Endothelial cell of umbilical vein (primary cell): ENCODE data around the gene PTBP2. TPM values are rescaled to one million over a fixed set of nuclear protein-coding genes. Genes with fewer than 3 reads are reported as not detected.

Source experiments
- BruUV-seq: library from RNA; stranded (reverse); fragments of 400-500 nt; replicated peaks from 2 replicates; lab custom pipeline; 2021; lab: Mats Ljungman, UMichigan
- CTCF ChIA-PET: fragments of 300-600, 350-600 bp; sonication (Branson Sonifier 250); formaldehyde crosslinking; loops from one replicate; lab custom pipeline; 2021; ENCODE audit warnings: antibody characterized with exemption, inconsistent platforms; lab: Charles Lee
- POLR2A ChIA-PET: fragments of 300-600, 350-600 bp; sonication (Branson Sonifier 250); formaldehyde crosslinking; loops from one replicate; lab custom pipeline; 2021; ENCODE audit warnings: antibody characterized with exemption, inconsistent platforms; lab: Charles Lee
- DNase-seq: peaks from one replicate; pipeline ENCODE4 v3.0.0-alpha.2; 2011; ENCODE audit warnings: low read depth, low spot score
- FAIRE-seq: peaks from 2 replicates; lab custom pipeline; 2011; peaks lifted over from hg19 to GRCh38; lab: Jason Lieb, UNC
- H2AFZ ChIP-seq: 2 replicates; pipeline ENCODE4 v1.6.0; 2012; ENCODE audit warnings: low read depth, low read length, control low read depth, inconsistent platforms
- H3K27ac ChIP-seq: 2 replicates; pipeline ENCODE4 v1.5.1; 2011; ENCODE audit warnings: low read depth, mild to moderate bottlenecking, control low read depth, low read length, moderate library complexity; ENCODE audit not compliant: insufficient read depth
- H3K27me3 ChIP-seq, 2 experiments: 2 replicates each; pipeline versions ENCODE4 v1.6.0 to v1.6.1; 2011; ENCODE audit warnings: low read length in 2 of 2, mixed read lengths in 1 of 2; ENCODE audit not compliant: control insufficient read depth in 2 of 2, insufficient read depth in 2 of 2
- H3K36me3 ChIP-seq, 2 experiments: 2 replicates in 1 of 2; 3 replicates in 1 of 2; pipeline ENCODE4 v1.5.1; 2011; ENCODE audit warnings: low read length in 2 of 2, mild to moderate bottlenecking in 1 of 2, moderate library complexity in 1 of 2; ENCODE audit not compliant: control insufficient read depth in 2 of 2, insufficient read depth in 2 of 2; ENCODE audit errors: extremely low read depth in 1 of 2
- H3K4me1 ChIP-seq: 3 replicates; pipeline ENCODE4 v1.5.1; 2011; ENCODE audit warnings: mild to moderate bottlenecking, low read length; ENCODE audit not compliant: control insufficient read depth, insufficient read depth; ENCODE audit errors: extremely low read depth
- H3K4me2 ChIP-seq: 2 replicates; pipeline ENCODE4 v1.6.1; 2011; ENCODE audit warnings: low read length, control low read depth, mixed read lengths; ENCODE audit not compliant: insufficient read depth
- H3K4me3 ChIP-seq, 3 experiments: fragments of 200-600 bp in 1 of 3; sonication (generic), shearing (Covaris generic) in 1 of 3; replicated peaks in 1 of 3; 2 replicates each; pipeline ENCODE4 v1.5.1; 2011 to 2016; ENCODE audit warnings: control low read depth in 3 of 3, low read length in 3 of 3, mild to moderate bottlenecking in 2 of 3, inconsistent platforms in 1 of 3, low read depth in 1 of 3, moderate library complexity in 1 of 3; ENCODE audit not compliant: insufficient read depth in 1 of 3
- H3K79me2 ChIP-seq: 2 replicates; pipeline ENCODE4 v1.6.0; 2012; ENCODE audit warnings: low read length, inconsistent platforms; ENCODE audit not compliant: control insufficient read depth, insufficient read depth
- H3K9ac ChIP-seq: replicated peaks from 2 replicates; pipeline ENCODE3; 2011; ENCODE audit warnings: low read length, control low read depth; ENCODE audit not compliant: insufficient read depth; ENCODE audit errors: extremely low read depth
- H3K9me1 ChIP-seq: replicated peaks from 3 replicates; pipeline ENCODE4 v1.6.0; 2011; ENCODE audit warnings: mild to moderate bottlenecking, low read length; ENCODE audit not compliant: control insufficient read depth, insufficient read depth; ENCODE audit errors: extremely low read depth
- H3K9me3 ChIP-seq: replicated peaks from 2 replicates; pipeline ENCODE4 v1.5.1; 2012; ENCODE audit warnings: low read length, inconsistent platforms; ENCODE audit not compliant: control insufficient read depth, insufficient read depth
- H4K20me1 ChIP-seq: replicated peaks from 2 replicates; pipeline ENCODE3; 2011; ENCODE audit warnings: mild to moderate bottlenecking, low read length; ENCODE audit not compliant: control insufficient read depth, insufficient read depth; ENCODE audit errors: extremely low read depth
- CTCF ChIP-seq, 2 donors: IDR thresholded peaks; 1 replicate in 1 of 2; 2 replicates in 1 of 2; pipeline ENCODE4 v1.5.1; 2011; ENCODE audit warnings: low read length in 2 of 2, mild to moderate bottlenecking in 2 of 2, moderate library complexity in 2 of 2, control low read depth in 1 of 2, inconsistent platforms in 1 of 2, low read depth in 1 of 2; ENCODE audit not compliant: insufficient read depth in 1 of 2; ENCODE audit errors: extremely low read depth in 1 of 2
- EZH2 ChIP-seq: IDR thresholded peaks from 2 replicates; pipeline ENCODE4 v1.6.1; 2012; ENCODE audit warnings: borderline replicate concordance, low read depth, mild to moderate bottlenecking, moderate library complexity, low read length, inconsistent platforms; ENCODE audit not compliant: severe bottlenecking
- FOS ChIP-seq: IDR thresholded peaks from 2 replicates; pipeline ENCODE4 v1.6.1; 2011; ENCODE audit warnings: mild to moderate bottlenecking, low read length, moderate library complexity, borderline replicate concordance; ENCODE audit not compliant: insufficient read depth
- GATA2 ChIP-seq: IDR thresholded peaks from 2 replicates; pipeline ENCODE4 v1.7.0; 2011; ENCODE audit warnings: low read depth, mild to moderate bottlenecking, moderate library complexity, mixed read lengths, low read length; ENCODE audit not compliant: insufficient read length, insufficient read depth
- JUN ChIP-seq: IDR thresholded peaks from 2 replicates; pipeline ENCODE4 v1.6.1; 2011; ENCODE audit warnings: borderline replicate concordance, low read depth; ENCODE audit not compliant: insufficient read length, insufficient read depth
- MYC ChIP-seq: IDR thresholded peaks from one replicate; pipeline ENCODE4 v1.6.1; 2011; ENCODE audit warnings: mild to moderate bottlenecking, low read depth, low read length
- POLR2A ChIP-seq: IDR thresholded peaks from 2 replicates; pipeline ENCODE4 v1.6.1; 2012; ENCODE audit warnings: low read depth, mild to moderate bottlenecking, control low read depth, low read length
- POLR2AphosphoS5 ChIP-seq: IDR thresholded peaks from 2 replicates; pipeline ENCODE4 v1.6.1; 2012; ENCODE audit warnings: low read depth, mild to moderate bottlenecking, control low read depth, low read length, moderate library complexity; ENCODE audit not compliant: insufficient read depth
- dilution Hi-C: fragments of 300-500 bp; cut with MboI; formaldehyde crosslinking; loops from one replicate; pipeline ENCODE4 v1.15.0; 2019; ENCODE audit warnings: low sequenced_read_pairs; ENCODE audit not compliant: extremely low pct_ligation_motif_present
- intact Hi-C: fragments of 100-400 bp; cut with micrococcal nuclease; formaldehyde crosslinking; loops from one replicate; pipeline ENCODE4 v1.10.0; 2022
- polyA plus RNA-seq, 4 experiments: library from polyadenylated mRNA; depleted of rRNA in 3 of 4; stranded (reverse) in 3 of 4; unstranded in 1 of 4; fragments of >200 nt; gene quantifications; 2 replicates each; pipeline versions ENCODE4 v1.2.1 to v1.2.3, GENCODE V29; 2011 to 2012; ENCODE audit warnings: missing spikeins in 1 of 4
- total RNA-seq: library from RNA; stranded (reverse); gene quantifications from 2 replicates; pipeline ENCODE4 v1.2.3, GENCODE V29; 2021
- TF ChIP-seq, protein P1 (sequence below): IDR thresholded peaks from 2 replicates; pipeline ENCODE4 v1.6.1; 2011; ENCODE audit not compliant: insufficient read depth, insufficient read length

The PTBP2 gene
- total and polyA plus RNA-seq, 2 donors (not counting 3 experiments of a cell fraction or from before 2014, with no cell fraction given), result 7.7 to 27.0 TPM

DNA sequence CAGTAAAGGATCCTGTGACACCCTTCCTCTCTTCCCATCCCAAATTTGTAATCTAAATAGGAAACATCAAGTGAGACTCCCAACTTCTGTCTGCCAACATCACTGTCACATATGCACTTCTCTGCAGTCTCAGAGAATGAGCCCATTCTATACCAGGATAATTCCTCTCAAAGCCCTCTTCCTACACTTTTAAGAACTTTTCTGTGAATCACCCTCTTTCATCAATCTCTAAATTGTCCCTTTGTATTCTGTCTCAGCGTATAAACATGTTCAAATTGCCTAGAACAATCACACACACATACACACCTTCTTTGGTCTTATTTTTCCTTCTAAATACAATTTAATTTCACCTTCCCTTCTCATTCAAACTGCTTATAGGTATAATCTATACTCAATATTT is 111.8 kb downstream of the PTBP2 start:
- Histone ChIP-seq H4K20me1 (no peaks in the 10 kb centered on the region), H3K27ac (no peak overlapping the region), H3K4me2 (no peak overlapping the region), H3K9ac (no peak overlapping the region), H3K27me3 (no peaks in the 10 kb centered on the region), H3K4me1 (no peaks in the 10 kb centered on the region), H3K4me3 (no peak overlapping the region), H3K9me3 (no peaks in the 10 kb centered on the region), H3K79me2 (no peaks in the 10 kb centered on the region), H2AFZ (no peak overlapping the region), H3K36me3 (no peaks in the 10 kb centered on the region), H3K9me1 (no peaks in the 10 kb centered on the region)
- intact Hi-C loops (no loop called here), dilution Hi-C loops (no loop called here)
- DNase-seq, result no peak
- BruUV-seq, result no TSS peak
- TF ChIP-seq GATA2 (no peak), POLR2A (no peak), JUN (no peak), EZH2 (no peak), MYC (no peak), CTCF (IDR thresholded peaks at IDR 0.05; ENCODE audit: extremely low read depth in 1 of 2, insufficient read depth in 1 of 2, low read depth in 1 of 2, low read length in 2 of 2) (no peak), POLR2AphosphoS5 (no peak), FOS (no peak)
- TF ChIP-seq, protein P1, sequence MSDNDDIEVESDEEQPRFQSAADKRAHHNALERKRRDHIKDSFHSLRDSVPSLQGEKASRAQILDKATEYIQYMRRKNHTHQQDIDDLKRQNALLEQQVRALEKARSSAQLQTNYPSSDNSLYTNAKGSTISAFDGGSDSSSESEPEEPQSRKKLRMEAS, result no peak
- ChIA-PET POLR2A (no interaction called here), CTCF (no interaction called here)
- FAIRE-seq, result no peak
